Peyer's patch (tissue), 4 donors: ENCODE results near the gene GPR87.

Source experiments
- POLR2A ChIP-seq, 2 donors: fragments of 450-650 bp; IDR thresholded peaks; one replicate each; pipeline ENCODE4 v1.5.1; 2017; ENCODE audit warnings: antibody characterized with exemption in 2 of 2, mild to moderate bottlenecking in 2 of 2, moderate library complexity in 2 of 2
- TF ChIP-seq, protein P1 (sequence below), 6 experiments: fragments of 450-650 bp in 4 of 6; fragments of 200-600 bp in 2 of 6; sonication (generic) in 1 of 6; IDR thresholded peaks; one replicate each; pipeline ENCODE4 v1.5.1; 2017 to 2019; ENCODE audit warnings: antibody characterized with exemption in 6 of 6, mild to moderate bottlenecking in 3 of 6, moderate library complexity in 1 of 6

DNA sequence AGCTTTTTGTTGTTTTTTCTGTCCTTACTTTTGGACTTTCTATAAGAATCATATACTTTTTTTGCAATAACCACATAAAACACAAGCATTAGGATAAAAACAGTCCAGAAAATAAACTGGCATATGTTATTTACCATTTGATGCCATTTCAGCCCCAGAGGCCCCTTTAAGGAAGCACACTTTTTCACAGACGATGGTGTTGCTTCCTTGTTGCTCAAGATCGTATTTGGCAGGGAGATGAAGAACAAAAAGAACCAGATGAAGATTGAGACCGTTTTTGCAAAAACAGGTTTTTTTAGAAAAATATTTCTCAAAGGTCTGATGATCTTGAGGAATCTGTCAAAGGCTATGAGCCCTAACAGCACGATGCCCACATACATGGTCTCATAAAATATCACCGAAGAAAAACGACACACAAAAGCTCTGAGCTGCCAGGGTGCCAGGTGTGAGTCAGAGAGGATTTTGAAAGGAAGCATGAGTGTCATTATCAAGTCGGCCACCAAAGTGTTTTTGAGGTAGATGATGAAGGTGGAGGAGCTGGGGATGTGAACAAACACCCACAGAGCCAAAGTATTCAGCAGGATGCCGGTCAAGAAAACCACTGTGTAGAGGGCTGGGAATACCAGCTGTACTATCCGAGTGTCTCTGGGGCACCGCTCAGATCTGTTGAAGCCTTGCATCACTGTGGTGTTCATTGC lies 11.8 kb upstream of the GPR87 start:
- TF ChIP-seq, protein P1, sequence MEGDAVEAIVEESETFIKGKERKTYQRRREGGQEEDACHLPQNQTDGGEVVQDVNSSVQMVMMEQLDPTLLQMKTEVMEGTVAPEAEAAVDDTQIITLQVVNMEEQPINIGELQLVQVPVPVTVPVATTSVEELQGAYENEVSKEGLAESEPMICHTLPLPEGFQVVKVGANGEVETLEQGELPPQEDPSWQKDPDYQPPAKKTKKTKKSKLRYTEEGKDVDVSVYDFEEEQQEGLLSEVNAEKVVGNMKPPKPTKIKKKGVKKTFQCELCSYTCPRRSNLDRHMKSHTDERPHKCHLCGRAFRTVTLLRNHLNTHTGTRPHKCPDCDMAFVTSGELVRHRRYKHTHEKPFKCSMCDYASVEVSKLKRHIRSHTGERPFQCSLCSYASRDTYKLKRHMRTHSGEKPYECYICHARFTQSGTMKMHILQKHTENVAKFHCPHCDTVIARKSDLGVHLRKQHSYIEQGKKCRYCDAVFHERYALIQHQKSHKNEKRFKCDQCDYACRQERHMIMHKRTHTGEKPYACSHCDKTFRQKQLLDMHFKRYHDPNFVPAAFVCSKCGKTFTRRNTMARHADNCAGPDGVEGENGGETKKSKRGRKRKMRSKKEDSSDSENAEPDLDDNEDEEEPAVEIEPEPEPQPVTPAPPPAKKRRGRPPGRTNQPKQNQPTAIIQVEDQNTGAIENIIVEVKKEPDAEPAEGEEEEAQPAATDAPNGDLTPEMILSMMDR (IDR thresholded peaks at IDR 0.05) = no peak
- TF ChIP-seq POLR2A (IDR thresholded peaks at IDR 0.05) = no peak
